Testis (tissue), 3 donors: ENCODE results near the gene ATP5F1D. TPM values are rescaled to one million over a fixed set of nuclear protein-coding genes. Genes with fewer than 3 reads are reported as not detected.
A peak's percentile ranks its signal among the peaks of the same experiment; 100 is the strongest.
"Not testable (repeated sequence)": the region's sequence is repeated elsewhere in the genome, so short reads cannot be mapped to it uniquely, and the experiment has no call there.

ENCODE experiments used
- DNase-seq: peaks from one replicate; pipeline ENCODE4 v3.0.0-alpha.2; 2019
- H3K27ac ChIP-seq, 2 donors: fragments of 200-600 bp; sonication (generic); one replicate each; pipeline ENCODE4 v1.5.1; 2019
- H3K27me3 ChIP-seq: fragments of 200-600 bp; sonication (generic); one replicate; pipeline ENCODE4 v1.5.1; 2019
- H3K36me3 ChIP-seq: fragments of 200-600 bp; sonication (generic); one replicate; pipeline ENCODE4 v1.5.1; 2017; ENCODE audit warnings: low read depth; ENCODE audit errors: missing control alignments
- H3K4me1 ChIP-seq: fragments of 200-600 bp; sonication (generic); one replicate; pipeline ENCODE4 v1.5.1; 2019
- H3K4me3 ChIP-seq, 2 donors: fragments of 200-600 bp; sonication (generic); one replicate each; pipeline ENCODE4 v1.5.1; 2017 to 2019
- H3K9me3 ChIP-seq: fragments of 200-600 bp; sonication (generic); one replicate; pipeline ENCODE4 v1.5.1; 2017
- POLR2A ChIP-seq: fragments of 450-650 bp; IDR thresholded peaks from one replicate; pipeline ENCODE4 v1.6.1; 2017; ENCODE audit warnings: antibody characterized with exemption, mild to moderate bottlenecking, moderate library complexity
- WGBS, 2 donors: methylation state at CpG; one replicate each; pipeline ENCODE4 v1.1.5; 2018; 5-methylcytosine and 5-hydroxymethylcytosine counted together
- intact Hi-C: fragments of 100-400 bp; cut with DNase I; formaldehyde crosslinking; loops from one replicate; pipeline ENCODE4 v1.15.1; 2023; ENCODE audit warnings: low total_unique reads
- polyA plus RNA-seq: library from polyadenylated mRNA; stranded (reverse); fragments of 350-450 nt; fragmentation: Illumina TruSeq; extraction: RNeasy Lipid Tissue Mini Kit (QIAGEN cat#74804); gene quantifications from one replicate; pipeline ENCODE4 v1.2.3, GENCODE V29; 2014; ENCODE audit warnings: low read depth, low replicate concordance; ENCODE audit not compliant: insufficient read depth
- total RNA-seq, 2 donors: library from RNA; depleted of rRNA; stranded (reverse); fragments of >200 nt; gene quantifications; one replicate each; pipeline ENCODE4 v1.2.3, GENCODE V29; 2016
- TF ChIP-seq, protein P1 (sequence below), 3 experiments: fragments of 450-650 bp in 2 of 3; fragments of 200-600 bp in 1 of 3; sonication (generic) in 1 of 3; IDR thresholded peaks; one replicate each; pipeline ENCODE4 v1.5.1; 2016 to 2019; ENCODE audit warnings: antibody characterized with exemption in 3 of 3, mild to moderate bottlenecking in 2 of 3, moderate library complexity in 1 of 3

ATP5F1D gene
- total and polyA plus RNA-seq, 3 donors from 2014 or later = 94.5 to 166 (median 104) TPM

DNA sequence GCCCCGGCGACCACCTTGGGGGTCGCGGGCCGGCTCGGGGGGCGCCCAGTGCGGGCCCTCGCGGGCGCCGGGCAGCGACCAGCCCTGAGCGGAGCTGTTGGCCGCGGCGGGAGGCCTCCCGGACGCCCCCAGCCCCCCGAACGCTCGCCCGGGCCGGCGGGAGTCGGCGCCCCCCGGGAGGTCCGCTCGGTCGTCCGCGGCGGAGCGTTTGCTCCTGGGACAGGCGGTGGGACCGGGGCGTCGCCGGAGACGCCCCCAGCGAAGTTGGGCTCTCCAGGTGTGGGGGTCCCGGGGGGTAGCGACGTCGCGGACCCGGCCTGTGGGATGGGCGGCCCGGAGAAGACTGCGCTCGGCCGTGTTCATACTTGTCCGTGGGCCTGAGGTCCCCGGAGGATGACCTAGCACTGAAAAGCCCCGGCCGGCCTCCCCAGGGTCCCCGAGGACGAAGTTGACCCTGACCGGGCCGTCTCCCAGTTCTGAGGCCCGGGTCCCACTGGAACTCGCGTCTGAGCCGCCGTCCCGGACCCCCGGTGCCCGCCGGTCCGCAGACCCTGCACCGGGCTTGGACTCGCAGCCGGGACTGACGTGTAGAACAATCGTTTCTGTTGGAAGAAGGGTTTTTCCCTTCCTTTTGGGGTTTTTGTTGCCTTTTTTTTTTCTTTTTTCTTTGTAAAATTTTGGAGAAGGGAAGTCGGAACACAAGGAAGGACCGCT lies 35.2 kb upstream of the ATP5F1D start:
- 0 to 1% methylated on average over 23 to 41 of the region's 78 CpGs for WGBS, 2 donors

DNA sequence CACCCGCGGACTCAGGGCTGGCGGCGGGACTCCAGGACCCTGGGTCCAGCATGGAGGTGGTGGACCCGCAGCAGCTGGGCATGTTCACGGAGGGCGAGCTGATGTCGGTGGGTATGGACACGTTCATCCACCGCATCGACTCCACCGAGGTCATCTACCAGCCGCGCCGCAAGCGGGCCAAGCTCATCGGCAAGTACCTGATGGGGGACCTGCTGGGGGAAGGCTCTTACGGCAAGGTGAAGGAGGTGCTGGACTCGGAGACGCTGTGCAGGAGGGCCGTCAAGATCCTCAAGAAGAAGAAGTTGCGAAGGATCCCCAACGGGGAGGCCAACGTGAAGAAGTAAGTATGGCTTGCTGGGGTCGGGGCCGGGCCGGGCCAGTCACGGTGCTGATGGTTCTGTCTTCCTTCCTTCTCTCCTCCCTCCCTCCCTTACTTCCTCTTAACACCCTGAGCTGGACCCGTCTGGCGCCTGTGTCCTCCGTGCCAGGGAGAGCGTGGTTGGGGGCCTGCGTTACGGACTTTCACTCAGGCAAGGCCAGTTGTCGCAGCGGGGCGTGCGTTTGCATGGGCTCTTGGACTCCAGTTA lies 34.6 kb upstream of the ATP5F1D start:
- DNase-seq = peak; percentile 62
- no peak for TF ChIP-seq POLR2A
- TF ChIP-seq, protein P1, sequence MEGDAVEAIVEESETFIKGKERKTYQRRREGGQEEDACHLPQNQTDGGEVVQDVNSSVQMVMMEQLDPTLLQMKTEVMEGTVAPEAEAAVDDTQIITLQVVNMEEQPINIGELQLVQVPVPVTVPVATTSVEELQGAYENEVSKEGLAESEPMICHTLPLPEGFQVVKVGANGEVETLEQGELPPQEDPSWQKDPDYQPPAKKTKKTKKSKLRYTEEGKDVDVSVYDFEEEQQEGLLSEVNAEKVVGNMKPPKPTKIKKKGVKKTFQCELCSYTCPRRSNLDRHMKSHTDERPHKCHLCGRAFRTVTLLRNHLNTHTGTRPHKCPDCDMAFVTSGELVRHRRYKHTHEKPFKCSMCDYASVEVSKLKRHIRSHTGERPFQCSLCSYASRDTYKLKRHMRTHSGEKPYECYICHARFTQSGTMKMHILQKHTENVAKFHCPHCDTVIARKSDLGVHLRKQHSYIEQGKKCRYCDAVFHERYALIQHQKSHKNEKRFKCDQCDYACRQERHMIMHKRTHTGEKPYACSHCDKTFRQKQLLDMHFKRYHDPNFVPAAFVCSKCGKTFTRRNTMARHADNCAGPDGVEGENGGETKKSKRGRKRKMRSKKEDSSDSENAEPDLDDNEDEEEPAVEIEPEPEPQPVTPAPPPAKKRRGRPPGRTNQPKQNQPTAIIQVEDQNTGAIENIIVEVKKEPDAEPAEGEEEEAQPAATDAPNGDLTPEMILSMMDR (IDR thresholded peaks at IDR 0.05) = no peak
- Histone ChIP-seq H3K27me3 (no peaks in the 10 kb centered on the region), H3K4me3 (peak overlapping the region; percentile 69 to 80), H3K4me1 (peaks cover 57% of the 10 kb centered on the region), H3K36me3 (no peaks in the 10 kb centered on the region), H3K9me3 (no peaks in the 10 kb centered on the region), H3K27ac (peak overlapping the region; percentile 83 to 93)
- intact Hi-C loops = no loop called here
- 1% methylated on average over 34 to 38 of the region's 38 CpGs for whole genome bisulfite sequencing, 2 donors

More for the DNA sequence above, 35.2 kb upstream of the ATP5F1D start:
- Histone ChIP-seq H3K9me3 (no peaks in the 10 kb centered on the region), H3K4me1 (peaks cover 51% of the 10 kb centered on the region), H3K4me3 (peak overlapping the region; percentile 69 to 80), H3K27me3 (no peaks in the 10 kb centered on the region), H3K36me3 (no peaks in the 10 kb centered on the region), H3K27ac (peak overlapping the region; percentile 83 to 93)
- TF ChIP-seq, protein P1 (IDR thresholded peaks at IDR 0.05) = no peak
- TF ChIP-seq POLR2A = no peak
- intact Hi-C loops = no loop called here
- DNase-seq = no peak

DNA sequence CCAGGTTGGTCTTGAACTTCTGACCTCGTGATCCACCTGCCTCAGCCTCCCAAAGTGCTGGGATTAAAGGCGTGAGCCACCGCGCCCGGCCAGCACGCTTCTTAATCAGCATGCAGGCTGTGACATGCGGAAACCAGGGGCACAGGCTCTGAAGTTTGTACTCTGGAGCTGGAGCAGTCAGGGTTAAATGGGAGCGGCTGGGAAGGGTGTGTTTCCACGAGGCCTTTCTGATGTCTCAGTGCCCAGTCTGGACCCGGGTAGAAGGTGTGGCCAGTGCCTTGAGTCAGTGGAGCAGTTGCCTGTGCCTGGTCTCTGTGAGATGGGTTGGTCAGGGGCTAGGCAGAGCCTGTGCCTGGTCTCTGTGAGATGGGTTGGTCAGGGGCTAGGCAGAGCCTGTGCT lies 32.7 kb upstream of the ATP5F1D start:
- H3K36me3 ChIP-seq, H3K27me3 ChIP-seq, H3K4me3 ChIP-seq, H3K9me3 ChIP-seq, intact Hi-C loops, DNase-seq: not testable (repeated sequence)
- Histone ChIP-seq H3K27ac (peak overlapping the region in 1 of 2 donors; percentile 83), H3K4me1 (peaks cover 57% of the 10 kb centered on the region)
- WGBS, 2 donors = 65 to 88% methylated on average over 9 to 10 of the region's 10 CpGs

DNA sequence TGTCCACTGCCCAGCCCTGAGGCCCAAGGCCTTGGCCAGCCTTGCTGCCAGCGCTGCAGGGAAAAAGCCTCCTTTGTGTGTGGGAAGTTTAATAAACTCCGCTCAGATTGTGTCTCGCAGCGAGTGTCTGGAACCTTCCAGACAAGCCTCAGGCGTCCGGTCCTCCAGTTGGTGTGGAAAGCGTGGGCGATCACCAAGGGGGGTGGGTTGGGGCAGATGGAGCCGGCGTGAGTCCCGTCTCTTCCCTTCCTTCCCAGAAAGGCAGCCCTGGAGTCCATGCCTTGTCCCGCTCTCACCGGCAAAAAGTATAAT lies 31.4 kb upstream of the ATP5F1D start:
- H3K27me3 ChIP-seq = no peaks in the 10 kb centered on the region
- intact Hi-C loops = no loop called here
- peak overlapping the region; percentile 51 to 83 for H3K27ac ChIP-seq
- TF ChIP-seq POLR2A = no peak
- TF ChIP-seq, protein P1 (IDR thresholded peaks at IDR 0.05) = no peak
- no peaks in the 10 kb centered on the region for H3K36me3 ChIP-seq
- WGBS, 2 donors = 59% methylated on average over 7 to 13 of the region's 13 CpGs
- DNase-seq = peak; percentile 62
- H3K4me3 ChIP-seq = no peak overlapping the region
- H3K4me1 ChIP-seq = peaks cover 57% of the 10 kb centered on the region
- no peaks in the 10 kb centered on the region for H3K9me3 ChIP-seq

DNA sequence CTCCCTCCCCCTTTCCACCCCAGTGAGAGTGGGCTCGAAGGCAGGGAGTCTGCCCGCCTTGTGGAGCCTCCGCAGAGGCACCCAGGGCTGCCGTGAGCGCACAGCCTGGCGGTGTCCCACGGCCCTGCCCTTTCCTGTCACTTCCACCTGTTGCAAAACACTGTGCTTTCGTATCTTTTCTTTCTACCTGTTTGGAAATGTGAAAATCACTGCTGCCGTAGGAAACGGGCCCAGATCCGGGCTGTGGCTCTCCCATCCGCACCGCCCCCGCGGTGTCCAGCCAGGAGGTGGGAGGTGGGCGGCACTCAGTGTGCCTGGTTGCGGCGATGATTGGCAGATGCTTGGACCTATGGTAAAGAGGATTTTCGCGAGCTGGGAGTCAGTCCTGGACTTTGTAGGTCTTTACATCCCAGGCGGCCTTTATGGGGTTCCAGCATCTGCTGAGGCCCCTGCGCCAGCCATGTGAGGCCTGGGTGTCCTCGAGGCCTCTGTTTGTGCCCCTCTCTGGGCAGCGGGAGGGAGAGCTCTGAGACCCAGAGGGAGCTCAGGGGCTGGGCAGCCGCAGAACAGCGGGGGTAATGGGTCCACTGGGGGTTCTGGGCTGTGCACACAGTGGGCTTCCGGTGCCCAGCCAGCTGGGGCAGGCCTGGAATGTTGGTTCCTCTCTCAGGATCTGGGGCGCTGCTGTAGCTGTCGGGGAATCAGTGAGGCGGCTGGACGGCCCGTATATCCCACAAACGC lies 29.9 kb upstream of the ATP5F1D start:
- Histone ChIP-seq H3K4me3 (peak overlapping the region in 1 of 2 donors; percentile 24), H3K36me3 (no peaks in the 10 kb centered on the region), H3K27me3 (no peaks in the 10 kb centered on the region), H3K4me1 (peaks cover 63% of the 10 kb centered on the region), H3K27ac (peak overlapping the region; percentile 51 to 83), H3K9me3 (no peaks in the 10 kb centered on the region)
- TF ChIP-seq, protein P1 (IDR thresholded peaks at IDR 0.05) = no peak
- no peak for TF ChIP-seq POLR2A
- 54% methylated on average over 27 to 33 of the region's 33 CpGs for WGBS, 2 donors
- intact Hi-C loops = no loop called here
- peak; percentile 94 for DNase-seq
